GM12875 (cell line): ENCODE data around the gene TSC22D2.

Experiments
- H3K4me3 ChIP-seq: one replicate; pipeline ENCODE4 v1.5.1; 2011; ENCODE audit warnings: low read depth, low read length, control low read depth
- TF ChIP-seq, protein P1 (sequence below): IDR thresholded peaks from 2 replicates; pipeline ENCODE4 v1.5.1; 2011; ENCODE audit warnings: low read depth, mild to moderate bottlenecking, control low read depth, inconsistent platforms, low read length, moderate library complexity, borderline replicate concordance; ENCODE audit not compliant: insufficient read depth

Gene TSC22D2

GRCh38 chr3:150411976-150412375 lies 3.9 kb downstream of the TSC22D2 start:
- TF ChIP-seq, protein P1, sequence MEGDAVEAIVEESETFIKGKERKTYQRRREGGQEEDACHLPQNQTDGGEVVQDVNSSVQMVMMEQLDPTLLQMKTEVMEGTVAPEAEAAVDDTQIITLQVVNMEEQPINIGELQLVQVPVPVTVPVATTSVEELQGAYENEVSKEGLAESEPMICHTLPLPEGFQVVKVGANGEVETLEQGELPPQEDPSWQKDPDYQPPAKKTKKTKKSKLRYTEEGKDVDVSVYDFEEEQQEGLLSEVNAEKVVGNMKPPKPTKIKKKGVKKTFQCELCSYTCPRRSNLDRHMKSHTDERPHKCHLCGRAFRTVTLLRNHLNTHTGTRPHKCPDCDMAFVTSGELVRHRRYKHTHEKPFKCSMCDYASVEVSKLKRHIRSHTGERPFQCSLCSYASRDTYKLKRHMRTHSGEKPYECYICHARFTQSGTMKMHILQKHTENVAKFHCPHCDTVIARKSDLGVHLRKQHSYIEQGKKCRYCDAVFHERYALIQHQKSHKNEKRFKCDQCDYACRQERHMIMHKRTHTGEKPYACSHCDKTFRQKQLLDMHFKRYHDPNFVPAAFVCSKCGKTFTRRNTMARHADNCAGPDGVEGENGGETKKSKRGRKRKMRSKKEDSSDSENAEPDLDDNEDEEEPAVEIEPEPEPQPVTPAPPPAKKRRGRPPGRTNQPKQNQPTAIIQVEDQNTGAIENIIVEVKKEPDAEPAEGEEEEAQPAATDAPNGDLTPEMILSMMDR, result no peak
- peak overlapping the region; percentile 52 for H3K4me3 ChIP-seq

- H3K4me3 ChIP-seq, result peak overlapping the region; percentile 31
- TF ChIP-seq, protein P1, result no peak
Observed at GRCh38 chr3:150412561-150413231, 4.6 kb downstream of the TSC22D2 start.

DNA sequence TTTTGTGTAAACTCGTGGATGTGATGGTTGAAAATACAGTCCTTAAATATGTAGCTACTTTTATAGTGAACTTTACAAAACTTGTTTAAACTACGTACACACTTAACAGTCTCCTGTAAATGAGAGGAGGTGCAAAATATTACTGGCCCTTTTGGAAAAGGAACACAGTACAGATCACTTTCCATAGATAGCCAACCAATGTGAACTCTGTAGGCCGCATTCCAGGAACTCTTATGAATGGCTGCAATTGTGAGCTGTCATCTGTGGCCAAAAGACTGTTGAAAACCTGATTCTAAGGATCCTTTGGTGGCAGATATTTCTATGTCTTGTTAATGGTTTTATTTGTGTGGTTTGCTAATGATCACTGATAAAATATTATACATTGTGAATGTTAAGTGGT lies 6.2 kb downstream of the TSC22D2 start:
- no peak overlapping the region for H3K4me3 ChIP-seq
- TF ChIP-seq, protein P1, result no peak

- no peak overlapping the region for H3K4me3 ChIP-seq
- TF ChIP-seq, protein P1, result no peak
Observed at GRCh38 chr3:150414959-150415358, 6.9 kb downstream of the TSC22D2 start.

- no peak overlapping the region for H3K4me3 ChIP-seq
- TF ChIP-seq, protein P1, result no peak
Observed at GRCh38 chr3:150419076-150419868, 11.2 kb downstream of the TSC22D2 start.

DNA sequence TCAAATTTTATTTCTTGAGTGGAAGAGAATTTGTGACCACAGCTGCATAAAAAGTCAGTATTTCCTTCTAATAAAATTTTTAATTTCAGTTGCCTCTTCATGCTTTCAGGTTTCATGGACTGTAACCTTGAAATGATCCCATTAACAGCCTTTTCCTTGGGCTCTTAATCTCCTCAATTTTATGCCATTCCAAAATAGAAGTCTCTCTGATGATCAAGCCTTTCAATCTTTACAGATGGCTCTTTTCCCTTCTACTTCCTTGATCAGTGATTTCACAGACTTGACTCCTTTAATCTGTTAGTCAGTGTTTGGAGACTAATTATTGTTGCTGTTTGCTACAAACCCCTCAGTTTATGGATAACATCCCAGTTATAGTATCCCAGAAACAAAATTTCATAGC lies 11.9 kb downstream of the TSC22D2 start:
- no peak overlapping the region for H3K4me3 ChIP-seq
- TF ChIP-seq, protein P1, result no peak

DNA sequence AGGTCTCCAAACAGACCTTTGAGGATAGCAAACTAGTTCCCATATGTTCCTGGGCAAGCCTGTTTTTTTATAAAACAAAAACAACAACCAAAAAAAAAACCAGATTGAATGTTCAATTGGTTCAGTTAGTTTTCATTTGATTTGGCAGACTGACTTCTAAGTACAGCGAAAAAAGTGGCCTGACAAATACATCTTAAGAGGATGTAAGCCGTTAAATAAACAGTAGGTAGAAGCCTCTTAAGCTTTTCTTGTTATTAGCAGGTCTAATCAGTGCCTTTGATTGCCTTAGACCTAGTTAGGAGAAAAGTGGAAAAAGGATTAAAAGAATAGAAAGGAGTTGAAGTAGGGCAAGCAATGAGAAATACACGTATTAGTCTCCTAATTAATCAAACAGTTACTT lies 13.2 kb downstream of the TSC22D2 start:
- TF ChIP-seq, protein P1, result no peak
- H3K4me3 ChIP-seq, result no peak overlapping the region
